KBM-7 (cell line): ENCODE data around the gene ARMC5.
A peak's percentile ranks its signal among the peaks of the same experiment; 100 is the strongest.
"Not testable (repeated sequence)": the region's sequence is repeated elsewhere in the genome, so short reads cannot be mapped to it uniquely, and the experiment has no call there.

Source experiments
- DNase-seq: peaks from one replicate; pipeline ENCODE4 v3.0.0-alpha.2; 2015
- in situ Hi-C: fragments of 300-500 bp; cut with MboI; formaldehyde crosslinking; loops from 2 replicates; pipeline ENCODE4 v1.14.3; 2020; ENCODE audit warnings: low sequenced_read_pairs, low pct_unique_long_range_greater_than_20kb, mixed read lengths

The ARMC5 gene

GRCh38 chr16:31429314-31429713 is 30.0 kb upstream of the ARMC5 start:
- no peak for DNase-seq
- in situ Hi-C loops: no loop called here

GRCh38 chr16:31429796-31430195 is 29.5 kb upstream of the ARMC5 start:
- in situ Hi-C loops: no loop called here
- DNase-seq: no peak

DNA sequence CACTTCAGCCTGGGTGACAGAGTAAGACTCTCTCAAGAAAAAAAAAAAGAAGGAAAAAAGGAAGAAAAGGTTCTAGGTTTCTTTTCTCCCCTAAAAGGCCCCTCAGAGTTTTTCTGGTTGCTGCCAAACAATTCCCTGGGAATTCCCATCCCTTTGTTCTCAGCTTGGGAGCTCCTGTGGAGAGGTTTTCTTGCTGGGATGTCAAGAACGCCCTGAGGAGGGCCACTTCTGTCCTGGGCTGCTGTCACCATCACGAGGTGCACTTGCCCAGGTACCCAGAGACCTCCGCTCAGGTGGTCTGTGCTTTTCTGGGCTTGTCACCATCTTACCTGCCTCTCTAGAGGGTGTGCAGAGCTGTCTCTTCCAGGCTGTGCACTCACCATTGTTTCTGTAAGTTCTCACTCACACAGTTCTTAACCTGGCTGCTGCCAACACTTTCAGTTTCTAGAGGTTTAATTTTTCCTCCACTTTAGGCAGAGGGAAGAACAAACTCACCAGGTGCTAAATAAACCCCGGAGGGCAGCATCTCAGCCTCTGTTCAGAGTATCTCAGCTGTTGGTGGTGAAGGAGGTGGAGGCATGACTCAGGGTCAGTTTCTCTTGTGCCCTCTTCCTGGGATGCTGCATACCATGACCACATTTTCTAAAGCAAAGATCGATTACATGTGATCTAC is 28.8 kb upstream of the ARMC5 start:
- in situ Hi-C loops: no loop called here
- no peak for DNase-seq

GRCh38 chr16:31435341-31436220 is 23.7 kb upstream of the ARMC5 start:
- no peak for DNase-seq
- in situ Hi-C loops: no loop called here

DNA sequence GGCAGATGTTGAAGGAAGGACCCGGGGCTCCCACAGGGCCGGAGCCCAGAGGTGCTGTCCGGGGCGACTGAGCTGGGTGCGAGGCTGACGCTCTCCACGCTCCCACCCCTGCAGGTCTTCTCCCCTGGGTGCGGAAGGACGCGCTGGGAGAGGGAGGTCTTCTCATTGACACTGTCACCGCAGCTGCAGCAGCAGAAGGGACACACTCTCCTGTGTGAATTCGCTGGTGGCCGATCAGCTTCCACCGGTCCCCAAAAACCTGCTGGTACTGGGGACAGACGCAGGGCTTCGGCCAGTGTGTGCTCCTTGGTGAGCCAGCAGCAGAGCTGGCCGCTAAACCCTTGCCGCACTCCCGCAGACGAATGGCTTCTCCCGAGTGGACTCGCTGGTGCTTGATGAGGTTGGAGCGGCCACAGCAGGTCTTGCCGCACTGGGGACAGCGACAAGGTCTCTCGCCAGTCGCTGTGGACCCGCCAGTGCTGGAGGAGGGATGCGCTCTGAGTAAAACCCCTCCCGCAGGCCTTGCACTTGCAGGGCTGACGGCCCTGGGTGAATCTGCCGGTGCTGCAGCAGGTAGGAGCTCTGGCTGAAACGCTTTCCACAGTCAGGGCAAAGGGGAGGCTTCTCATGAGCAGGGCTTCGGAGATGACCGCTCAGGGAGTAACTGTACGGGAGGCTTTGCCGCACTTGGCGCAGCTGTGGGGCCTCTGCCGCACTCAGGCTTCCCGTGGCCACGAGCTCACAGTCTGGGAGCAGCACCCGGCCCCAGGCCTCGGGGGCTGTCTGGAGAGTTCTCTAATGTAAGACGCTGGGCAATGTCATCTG is 22.9 kb upstream of the ARMC5 start:
- DNase-seq: no peak

GRCh38 chr16:31438414-31438813 is 20.9 kb upstream of the ARMC5 start:
- in situ Hi-C loops: no loop called here

More for the DNA sequence above, 22.9 kb upstream of the ARMC5 start:
- in situ Hi-C loops: no loop called here

GRCh38 chr16:31439023-31439422 is 20.3 kb upstream of the ARMC5 start:
- in situ Hi-C loops, DNase-seq: not testable (repeated sequence)

More at GRCh38 chr16:31438414-31438813, 20.9 kb upstream of the ARMC5 start:
- DNase-seq: no peak

GRCh38 chr16:31439519-31439918 is 19.8 kb upstream of the ARMC5 start:
- in situ Hi-C loops: no loop called here
- DNase-seq: no peak

GRCh38 chr16:31440516-31441184 is 18.7 kb upstream of the ARMC5 start:
- DNase-seq: no peak
- in situ Hi-C loops: no loop called here

DNA sequence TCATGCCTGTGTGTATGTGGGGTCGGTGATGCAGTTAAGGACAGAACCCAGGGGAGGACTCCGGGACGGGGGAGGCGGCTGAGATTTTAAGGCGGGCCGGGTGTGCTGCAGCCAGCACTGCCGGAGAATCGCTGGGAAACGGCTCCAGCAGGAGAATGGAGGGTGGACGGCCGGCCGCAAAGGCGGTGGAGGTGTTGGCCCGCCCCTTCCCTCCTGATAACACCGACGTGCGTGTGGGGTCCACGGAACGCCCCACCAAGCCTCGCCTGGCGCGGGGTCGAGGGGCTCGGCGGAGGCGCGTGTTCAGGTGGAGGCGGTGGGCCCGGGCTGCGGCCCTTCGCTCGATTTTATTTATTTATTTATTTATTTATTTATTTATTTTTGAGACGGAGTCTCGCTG is 17.3 kb upstream of the ARMC5 start:
- in situ Hi-C loops: no loop called here

GRCh38 chr16:31445931-31446330 is 13.4 kb upstream of the ARMC5 start:
- in situ Hi-C loops: not testable (repeated sequence)
- DNase-seq: peak; percentile 37

More for the DNA sequence above, 17.3 kb upstream of the ARMC5 start:
- no peak for DNase-seq

GRCh38 chr16:31451201-31451600 is 8.1 kb upstream of the ARMC5 start:
- DNase-seq: no peak
- in situ Hi-C loops: no loop called here

DNA sequence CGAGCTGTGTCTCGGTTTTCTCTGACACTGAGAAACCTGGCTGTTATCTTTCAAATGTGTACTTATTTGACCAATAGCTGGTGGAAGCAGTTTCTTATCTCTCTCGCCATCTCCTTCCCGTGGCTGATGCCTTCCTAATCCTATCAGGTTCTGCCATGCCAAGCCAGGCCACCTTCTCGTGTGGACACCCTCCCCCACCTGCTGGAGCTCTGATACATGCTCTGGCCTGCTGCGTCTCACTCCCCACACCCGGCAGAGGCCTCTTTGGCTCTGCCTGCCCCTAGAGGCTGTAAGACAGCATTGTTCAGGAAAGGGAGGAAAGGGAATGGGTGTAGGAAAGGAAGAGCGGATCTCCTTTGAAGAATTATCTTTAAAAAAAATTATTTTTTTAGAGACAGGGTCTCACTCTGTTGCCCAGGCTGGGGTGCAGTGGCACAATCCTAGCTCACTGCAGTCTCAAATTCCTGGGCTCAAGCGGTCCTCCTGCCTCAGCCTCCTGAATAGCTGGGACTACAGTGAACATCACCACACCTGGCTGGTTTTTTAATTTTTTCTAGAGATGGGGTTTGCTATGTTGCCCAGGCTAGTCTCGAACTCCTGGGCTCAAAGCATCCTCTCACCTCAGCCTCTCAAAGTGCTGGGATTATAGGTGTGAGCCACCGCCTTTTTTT is 7.5 kb upstream of the ARMC5 start:
- in situ Hi-C loops: no loop called here
- DNase-seq: peak; percentile 64

GRCh38 chr16:31452631-31453106 is 6.6 kb upstream of the ARMC5 start:
- in situ Hi-C loops: no loop called here
- DNase-seq: no peak

DNA sequence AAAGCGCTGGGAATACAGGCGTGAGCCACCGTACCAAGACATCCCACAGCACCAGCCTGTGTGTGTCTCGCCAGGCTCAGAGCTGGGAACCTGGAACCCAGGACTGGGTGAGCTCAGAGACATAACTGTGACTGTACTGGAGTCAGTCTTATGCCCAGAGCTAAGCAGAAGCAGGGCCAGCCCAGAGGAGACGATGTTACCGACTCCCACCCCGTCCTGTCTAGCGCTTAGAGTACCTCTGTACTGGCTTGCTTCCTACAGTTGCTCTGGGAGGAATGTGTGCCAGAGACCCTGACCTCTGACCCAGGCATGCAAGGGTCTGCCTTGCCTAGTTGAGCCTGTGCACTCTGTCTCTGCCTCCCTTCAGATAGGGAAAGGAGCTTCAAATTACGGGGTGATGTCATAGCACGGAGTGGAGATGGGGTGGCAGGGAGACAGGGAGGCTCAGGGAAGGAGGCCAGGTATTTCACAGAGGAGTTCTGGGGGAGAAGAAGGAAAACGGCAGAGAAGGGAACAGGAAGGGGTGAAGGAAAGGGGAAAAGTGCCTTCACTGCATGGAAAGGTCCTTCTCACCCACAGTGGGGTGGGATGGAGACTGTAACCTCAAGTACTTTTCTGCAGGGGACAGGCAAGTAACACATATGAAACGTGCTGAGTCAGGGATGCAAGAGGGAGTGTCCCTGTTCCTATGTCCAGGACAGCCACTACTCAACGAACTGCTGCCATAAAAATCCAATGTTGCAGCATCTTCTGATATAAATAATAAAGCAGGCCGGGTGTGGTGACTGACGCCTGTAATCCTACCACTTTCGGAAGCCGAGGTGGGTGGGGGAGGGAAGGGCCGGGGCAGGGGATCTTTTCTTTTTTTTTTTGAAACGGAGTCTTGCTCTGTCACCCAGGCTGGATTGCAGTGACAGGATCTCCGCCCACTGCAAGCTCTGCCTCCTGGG is 5.8 kb upstream of the ARMC5 start:
- in situ Hi-C loops: no loop called here
- DNase-seq: no peak

GRCh38 chr16:31455601-31456314 is 3.5 kb upstream of the ARMC5 start:
- in situ Hi-C loops: no loop called here
- DNase-seq: peak; percentile 43

- DNase-seq: no peak
- in situ Hi-C loops: no loop called here
Measured at GRCh38 chr16:31456988-31457360, 2.3 kb upstream of the ARMC5 start.
